ENCODE results near the gene IL11. TPM values are rescaled to one million over a fixed set of nuclear protein-coding genes. Genes with fewer than 3 reads are reported as not detected.

Gene IL11
- total and polyA plus RNA-seq, 2 of the 8 experiments (the other 6 are each of a cell fraction or from before 2014, with no cell fraction given): 1.7 to 2.8 TPM

DNA sequence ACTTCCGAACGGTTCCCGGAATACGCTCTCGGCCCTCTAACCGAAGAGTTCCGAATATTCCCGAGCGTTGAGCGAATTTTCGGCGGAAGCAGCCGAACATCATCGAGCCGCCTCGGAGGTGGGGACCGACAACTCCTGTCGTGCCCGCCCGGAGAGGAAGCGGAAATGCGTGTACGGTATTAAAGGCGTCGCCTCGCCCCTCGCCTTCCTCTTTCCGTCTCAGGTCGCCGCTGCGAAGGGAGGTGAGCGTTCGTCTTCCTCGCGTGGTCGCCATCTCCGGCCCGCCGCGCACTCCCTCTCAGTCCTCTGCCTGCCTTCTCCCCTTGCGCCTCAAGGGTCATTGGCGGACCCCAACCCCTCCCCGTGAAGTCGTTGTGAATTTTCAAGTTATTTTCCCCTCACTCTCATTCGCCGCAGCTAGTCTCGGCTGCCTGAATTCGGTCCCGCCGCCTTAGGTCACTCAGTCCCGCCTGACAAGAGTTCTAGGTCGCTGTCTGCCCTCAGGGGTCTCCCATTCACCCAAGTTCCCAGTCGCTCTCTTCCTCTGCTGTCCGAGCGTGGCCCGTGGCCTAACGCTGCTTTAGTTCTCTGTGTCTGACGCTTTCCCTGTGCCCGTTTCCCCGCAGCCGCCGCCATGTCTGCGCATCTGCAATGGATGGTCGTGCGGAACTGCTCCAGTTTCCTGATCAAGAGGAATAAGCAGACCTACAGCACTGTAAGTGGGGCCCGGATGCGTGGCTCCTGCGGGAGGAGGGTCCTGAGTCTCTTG is 15.6 kb upstream of the IL11 start, which contains the start of gene RPL28 (continued):
- peak; percentile 97 for TF ChIP-seq TAF7 (optimal IDR thresholded peaks at IDR 0.05; ENCODE audit: borderline replicate concordance, low read depth, low read length)
